ENCODE data around the gene PIGO. TPM values are rescaled to one million over a fixed set of nuclear protein-coding genes. Genes with fewer than 3 reads are reported as not detected.

The PIGO gene
- total and polyA plus RNA-seq, 2 of the 4 experiments (the other 2 are of a cell fraction), result 9.3 to 18.2 TPM

DNA sequence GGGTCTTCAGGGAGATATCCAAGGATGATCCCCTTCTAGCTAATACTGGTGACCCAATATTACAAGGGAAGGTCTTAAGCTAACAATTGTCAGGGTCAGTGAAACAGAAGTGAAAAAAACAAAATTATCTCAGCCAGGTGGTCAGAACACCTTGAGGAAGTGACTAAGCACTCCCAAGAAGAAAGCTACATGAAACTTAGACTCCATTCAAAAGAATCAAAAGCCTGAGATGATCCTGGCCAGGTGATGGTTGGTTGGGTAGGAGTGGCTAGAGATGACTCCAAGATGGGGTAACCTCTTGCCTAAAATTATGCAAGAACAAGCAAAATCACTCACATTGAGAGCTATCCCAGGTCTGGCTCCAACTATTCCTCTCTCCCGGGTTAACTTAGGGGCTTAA, 29.3 kb downstream of the PIGO start:
- peaks cover 52% of the 10 kb centered on the region for H3K36me3 ChIP-seq (ENCODE audit: control insufficient read depth, insufficient read depth, low read length)

More for the DNA sequence above, 29.3 kb downstream of the PIGO start:
- H3K4ac ChIP-seq (ENCODE audit: low read depth, low read length), result no peak overlapping the region
- H3K56ac ChIP-seq (ENCODE audit: extremely low read depth, insufficient read depth, low read length), result no peak overlapping the region
- H3K9me3 ChIP-seq (ENCODE audit: control insufficient read depth, insufficient read depth, low read length), result no peaks in the 10 kb centered on the region
- peaks cover 34 to 70% of the 10 kb centered on the region in 2 experiments for H3K79me1 ChIP-seq (ENCODE audit: low read depth in 1 of 2, low read length in 2 of 2)
- DNase-seq (no peak), ATAC-seq (ENCODE audit: low read depth) (no peak)
- H3K9ac ChIP-seq (ENCODE audit: low read depth, low read length), result no peak overlapping the region
- H3K27ac ChIP-seq (ENCODE audit: insufficient read depth, low read length), result no peak overlapping the region
- H2BK5ac ChIP-seq (ENCODE audit: low read depth, low read length, poor library complexity, severe bottlenecking), result no peak overlapping the region
- no peak overlapping the region for H2BK120ac ChIP-seq (ENCODE audit: low read depth, low read length)
- no peak overlapping the region for H2BK20ac ChIP-seq (ENCODE audit: low read depth, low read length)
- H3K4me3 ChIP-seq (ENCODE audit: insufficient read depth, low read depth, low read length), result no peak overlapping the region
- in situ Hi-C loops (cut with MboI; ENCODE audit: low sequenced_read_pairs), result no loop called here
- no peak overlapping the region for H3K18ac ChIP-seq (ENCODE audit: low read depth, low read length)
- H2BK15ac ChIP-seq (ENCODE audit: low read depth, low read length), result no peak overlapping the region
- peaks cover 70% of the 10 kb centered on the region for H4K20me1 ChIP-seq (ENCODE audit: insufficient read depth, low read length)
- intact Hi-C loops (cut with micrococcal nuclease), result no loop called here
- no CpG with 5 or more reads among the region's 1 CpG for WGBS, 2 experiments (ENCODE audit: extremely low coverage in 2 of 2, insufficient read length in 1 of 2)
- H4K91ac ChIP-seq (ENCODE audit: insufficient read depth, low read depth, low read length), result no peak overlapping the region
- TF ChIP-seq FOS (IDR thresholded peaks at IDR 0.05; ENCODE audit: low read depth, low read length), result no peak
- no peak for TF ChIP-seq RCOR1 (IDR thresholded peaks at IDR 0.05; ENCODE audit: insufficient replicate concordance, low read length)
- no peak for TF ChIP-seq RAD21 (IDR thresholded peaks at IDR 0.05; ENCODE audit: low read length)
- TF ChIP-seq POLR2A (IDR thresholded peaks at IDR 0.05; ENCODE audit: low read depth, low read length), result no peak
- CTCF ChIA-PET, result interaction anchor here (0.6 to 1.3 kb wide), 2 partner anchors 167 to 330 kb away, joined by 3 read pairs; no protein-coding TSS in a partner anchor
- no peak overlapping the region for H2AFZ ChIP-seq (replicated peaks; ENCODE audit: low read length, poor library complexity)
- no TSS peak for BruUV-seq (replicated peaks)
- no peak overlapping the region for H3K14ac ChIP-seq (replicated peaks; ENCODE audit: low read depth, low read length)
- peaks cover 10% of the 10 kb centered on the region for H3K4me1 ChIP-seq (ENCODE audit: control insufficient read depth, insufficient read depth, low read length)
- no peak overlapping the region for H3K4me2 ChIP-seq (ENCODE audit: low read depth, low read length)
- no peak overlapping the region for H2AK5ac ChIP-seq (ENCODE audit: low read depth, low read length)
- H4K5ac ChIP-seq (ENCODE audit: low read depth, low read length), result no peak overlapping the region
- no peaks in the 10 kb centered on the region for H3K27me3 ChIP-seq (ENCODE audit: control insufficient read depth, insufficient read depth, low read length)
- POLR2A ChIA-PET (ENCODE audit: unreplicated experiment), result no interaction called here
- no peak overlapping the region for H4K8ac ChIP-seq (ENCODE audit: low read depth in 2 of 2, low read length in 2 of 2)
- H3K9me1 ChIP-seq (ENCODE audit: insufficient read depth, low read length), result peaks cover 25% of the 10 kb centered on the region
- H2AK9ac ChIP-seq (replicated peaks; ENCODE audit: low read depth, low read length, poor library complexity), result no peak overlapping the region
- no peak overlapping the region for H3K23ac ChIP-seq (ENCODE audit: low read depth, low read length)
- dilution Hi-C loops (cut with HindIII; ENCODE audit: low sequenced_read_pairs, unreplicated experiment), result no loop called here
